OCI-LY1 (cell line): ENCODE results near the gene RMND5A.

Experiments used
- H2AFZ ChIP-seq: fragments of 200-600 bp; sonication (generic), shearing (Covaris generic); 2 replicates; pipeline ENCODE4 v1.6.0; 2014; ENCODE audit warnings: antibody characterized with exemption, mild to moderate bottlenecking, low read length
- H3F3A ChIP-seq: fragments of 200-600 bp; sonication (generic), shearing (Covaris generic); 2 replicates; pipeline ENCODE4 v1.6.0; 2014; ENCODE audit warnings: mild to moderate bottlenecking, antibody characterized with exemption, low read length, moderate library complexity; ENCODE audit not compliant: insufficient read depth
- H3K27ac ChIP-seq: fragments of 200-600 bp; sonication (generic); 2 replicates; pipeline ENCODE4 v1.5.1; 2014; ENCODE audit warnings: low read length, mixed run types, mild to moderate bottlenecking, low read depth; ENCODE audit not compliant: poor library complexity, severe bottlenecking
- H3K27me3 ChIP-seq: fragments of 200-600 bp; sonication (generic); 2 replicates; pipeline ENCODE4 v1.6.0; 2014; ENCODE audit warnings: antibody characterized with exemption, mild to moderate bottlenecking, low read length, moderate library complexity; ENCODE audit not compliant: insufficient read depth
- H3K36me3 ChIP-seq: fragments of 200-600 bp; sonication (generic); 2 replicates; pipeline ENCODE4 v1.6.1; 2014; ENCODE audit warnings: mild to moderate bottlenecking, antibody characterized with exemption, low read length, moderate library complexity, mixed read lengths; ENCODE audit not compliant: insufficient read depth
- H3K4me1 ChIP-seq: fragments of 200-600 bp; sonication (generic); 2 replicates; pipeline ENCODE4 v1.5.1; 2014; ENCODE audit warnings: mild to moderate bottlenecking, low read length, moderate library complexity; ENCODE audit not compliant: insufficient read depth, severe bottlenecking
- H3K4me2 ChIP-seq: fragments of 200-600 bp; sonication (generic), shearing (Covaris generic); 2 replicates; pipeline ENCODE4 v1.6.1; 2014; ENCODE audit warnings: low read length
- H3K4me3 ChIP-seq: fragments of 200-600 bp; sonication (generic); 2 replicates; pipeline ENCODE4 v1.5.1; 2014; ENCODE audit warnings: low read length, low read depth, mild to moderate bottlenecking, mixed read lengths; ENCODE audit not compliant: poor library complexity, severe bottlenecking
- H3K79me2 ChIP-seq: fragments of 200-600 bp; shearing (Covaris generic); 2 replicates; pipeline ENCODE4 v1.6.1; 2016; ENCODE audit warnings: mixed run types, low read length, mixed read lengths; ENCODE audit not compliant: insufficient read depth
- H3K9ac ChIP-seq: fragments of 200-600 bp; sonication (generic), shearing (Covaris generic); 2 replicates; pipeline ENCODE4 v1.6.1; 2014; ENCODE audit warnings: mild to moderate bottlenecking, low read length, mixed read lengths
- H3K9me2 ChIP-seq: fragments of 200-600 bp; sonication (generic), shearing (Covaris generic); 2 replicates; pipeline ENCODE4 v1.6.1; 2014; ENCODE audit warnings: low read depth, mild to moderate bottlenecking, low read length, mixed read lengths
- H3K9me3 ChIP-seq: fragments of 200-600 bp; shearing (Covaris generic); 2 replicates; pipeline ENCODE4 v1.6.1; 2014; ENCODE audit warnings: low read length, mixed read lengths
- H4K20me1 ChIP-seq: fragments of 200-600 bp; sonication (generic), shearing (Covaris generic); 2 replicates; pipeline ENCODE4 v1.6.0; 2016; ENCODE audit warnings: mild to moderate bottlenecking, low read length; ENCODE audit not compliant: insufficient read depth
- CTCF ChIP-seq: fragments of 200-600 bp; sonication (generic), shearing (Covaris generic); IDR thresholded peaks from 2 replicates; pipeline ENCODE4 v1.5.1; 2017; ENCODE audit warnings: mild to moderate bottlenecking, antibody characterized with exemption, low read length, moderate library complexity, mixed read lengths
- EZH2 ChIP-seq: fragments of 200-600 bp; sonication (generic), shearing (Covaris generic); IDR thresholded peaks from 2 replicates; pipeline ENCODE4 v1.8.0; 2017; ENCODE audit warnings: borderline replicate concordance, mixed run types, mild to moderate bottlenecking, antibody characterized with exemption, low read length, moderate library complexity, mixed read lengths

The RMND5A gene

GRCh38 chr2:86685351-86685750 lies 34.7 kb upstream of the RMND5A start:
- Histone ChIP-seq H3K9me2 (no peaks in the 10 kb centered on the region), H4K20me1 (no peaks in the 10 kb centered on the region), H3K9me3 (no peaks in the 10 kb centered on the region), H3K4me3 (no peak overlapping the region), H3K79me2 (no peaks in the 10 kb centered on the region), H3F3A (no peaks in the 10 kb centered on the region), H3K9ac (no peak overlapping the region), H3K36me3 (no peaks in the 10 kb centered on the region; the same call in 1 of the 2 replicates), H3K27me3 (no peaks in the 10 kb centered on the region), H3K4me1 (no peaks in the 10 kb centered on the region), H2AFZ (no peak overlapping the region), H3K4me2 (no peak overlapping the region), H3K27ac (no peak overlapping the region)
- no peak for TF ChIP-seq CTCF
- TF ChIP-seq EZH2 = no peak

- no peaks in the 10 kb centered on the region for H3K79me2 ChIP-seq
- H3K27me3 ChIP-seq = no peaks in the 10 kb centered on the region
- no peaks in the 10 kb centered on the region for H3K9me2 ChIP-seq
- no peak overlapping the region for H3K27ac ChIP-seq
- H3K4me2 ChIP-seq = no peak overlapping the region
- H3F3A ChIP-seq = no peaks in the 10 kb centered on the region
- H2AFZ ChIP-seq = no peak overlapping the region
- no peak overlapping the region for H3K4me3 ChIP-seq
- TF ChIP-seq EZH2 (no peak), CTCF (no peak)
- no peaks in the 10 kb centered on the region for H3K9me3 ChIP-seq
- H3K36me3 ChIP-seq = no peaks in the 10 kb centered on the region; the same call in 1 of the 2 replicates
- no peaks in the 10 kb centered on the region for H3K4me1 ChIP-seq
- H3K9ac ChIP-seq = no peak overlapping the region
- H4K20me1 ChIP-seq = no peaks in the 10 kb centered on the region
These were observed 33.6 kb upstream of the RMND5A start for GRCh38 chr2:86686460-86686859.

- Histone ChIP-seq H4K20me1 (no peaks in the 10 kb centered on the region), H3K4me2 (no peak overlapping the region), H3K4me1 (no peaks in the 10 kb centered on the region), H3K27ac (no peak overlapping the region), H3K36me3 (no peaks in the 10 kb centered on the region; the same call in 1 of the 2 replicates), H3K9ac (no peak overlapping the region), H3F3A (no peaks in the 10 kb centered on the region), H3K9me2 (no peaks in the 10 kb centered on the region), H3K4me3 (no peak overlapping the region), H3K9me3 (no peaks in the 10 kb centered on the region), H3K27me3 (no peaks in the 10 kb centered on the region), H2AFZ (no peak overlapping the region), H3K79me2 (no peaks in the 10 kb centered on the region)
- TF ChIP-seq CTCF = no peak
- TF ChIP-seq EZH2 = no peak
These were observed 33.2 kb upstream of the RMND5A start for GRCh38 chr2:86686905-86687304.
